Upper lobe of right lung (tissue), 1 donor: ENCODE measurements around the gene TLK2. TPM values are rescaled to one million over a fixed set of nuclear protein-coding genes. Genes with fewer than 3 reads are reported as not detected.

Source experiments
- ATAC-seq: fragments of 200-7000 bp; cut with Tn5 transposase; one replicate; pipeline ENCODE4 v1.9.1; 2020; ENCODE audit warnings: mild to moderate bottlenecking, moderate library complexity
- DNase-seq: peaks from one replicate; pipeline ENCODE4 v3.0.0-alpha.2; 2020
- H3K27ac ChIP-seq: fragments of 200-600 bp; one replicate; pipeline ENCODE4 v1.8.0; 2022
- H3K27me3 ChIP-seq: fragments of 200-600 bp; one replicate; pipeline ENCODE4 v1.8.0; 2022; ENCODE audit warnings: mild to moderate bottlenecking
- H3K36me3 ChIP-seq: fragments of 200-600 bp; one replicate; pipeline ENCODE4 v1.8.0; 2022
- H3K4me1 ChIP-seq: fragments of 200-600 bp; one replicate; pipeline ENCODE4 v1.8.0; 2022
- H3K4me3 ChIP-seq: fragments of 200-600 bp; one replicate; pipeline ENCODE4 v1.8.0; 2022; ENCODE audit warnings: mild to moderate bottlenecking
- H3K9me3 ChIP-seq: fragments of 200-600 bp; one replicate; pipeline ENCODE4 v1.8.0; 2022
- CTCF ChIP-seq: fragments of 200-600 bp; IDR thresholded peaks from one replicate; pipeline ENCODE4 v1.8.0; 2022; ENCODE audit warnings: antibody characterized with exemption
- intact Hi-C: fragments of 100-400 bp; cut with DNase I; formaldehyde crosslinking; loops from one replicate; pipeline ENCODE4 v1.11.0; 2022
- total RNA-seq: library from RNA; stranded (reverse); fragmentation: NEBNext Ultra II Directional; extraction: Animal tissue kit (Norgen Biotek cat#: 25700); gene quantifications from one replicate; pipeline ENCODE4 v1.2.1, GENCODE V29; 2021
- donor health status: DM: no; HTN: yes; CAD: no; lungs with severe emphysema.

The TLK2 gene
- total RNA-seq, 1 donor from 2014 or later: 38.4 TPM

- intact Hi-C loops: no loop called here
- DNase-seq: no peak
- ATAC-seq: no peak
- Histone ChIP-seq H3K27ac (no peak overlapping the region), H3K9me3 (no peaks in the 10 kb centered on the region), H3K4me3 (no peak overlapping the region), H3K4me1 (no peaks in the 10 kb centered on the region), H3K27me3 (no peaks in the 10 kb centered on the region), H3K36me3 (peaks cover 52% of the 10 kb centered on the region)
- no peak for TF ChIP-seq CTCF
Observed at GRCh38 chr17:62565817-62566216, 87.2 kb downstream of the TLK2 start.

- Histone ChIP-seq H3K36me3 (peaks cover 51% of the 10 kb centered on the region), H3K4me1 (no peaks in the 10 kb centered on the region), H3K27ac (no peak overlapping the region), H3K9me3 (no peaks in the 10 kb centered on the region), H3K27me3 (no peaks in the 10 kb centered on the region), H3K4me3 (no peak overlapping the region)
- TF ChIP-seq CTCF: no peak
- DNase-seq: no peak
- intact Hi-C loops: no loop called here
- ATAC-seq: no peak
Observed at GRCh38 chr17:62566996-62567578, 88.5 kb downstream of the TLK2 start.

GRCh38 chr17:62572488-62572887 is 93.9 kb downstream of the TLK2 start:
- no peaks in the 10 kb centered on the region for H3K9me3 ChIP-seq
- H3K36me3 ChIP-seq: peaks cover 59% of the 10 kb centered on the region
- no peaks in the 10 kb centered on the region for H3K27me3 ChIP-seq
- H3K27ac ChIP-seq: peak overlapping the region; percentile 25
- ATAC-seq (no peak), DNase-seq (no peak)
- intact Hi-C loops: no loop called here
- H3K4me3 ChIP-seq: no peak overlapping the region
- no peaks in the 10 kb centered on the region for H3K4me1 ChIP-seq
- no peak for TF ChIP-seq CTCF

GRCh38 chr17:62572888-62573401 is 94.3 kb downstream of the TLK2 start:
- H3K4me1 ChIP-seq: no peaks in the 10 kb centered on the region
- H3K36me3 ChIP-seq: peaks cover 64% of the 10 kb centered on the region
- intact Hi-C loops: no loop called here
- H3K9me3 ChIP-seq: no peaks in the 10 kb centered on the region
- no peak for ATAC-seq
- no peaks in the 10 kb centered on the region for H3K27me3 ChIP-seq
- no peak for TF ChIP-seq CTCF
- peak overlapping the region; percentile 25 for H3K27ac ChIP-seq
- no peak overlapping the region for H3K4me3 ChIP-seq
- no peak for DNase-seq

- Histone ChIP-seq H3K36me3 (peaks cover 70% of the 10 kb centered on the region), H3K9me3 (no peaks in the 10 kb centered on the region), H3K27ac (no peak overlapping the region), H3K4me3 (no peak overlapping the region), H3K27me3 (no peaks in the 10 kb centered on the region), H3K4me1 (no peaks in the 10 kb centered on the region)
- no peak for DNase-seq
- intact Hi-C loops: no loop called here
- no peak for ATAC-seq
- TF ChIP-seq CTCF: no peak
Observed at GRCh38 chr17:62573480-62574117, 95.0 kb downstream of the TLK2 start.
